SK-N-SH treated with all-trans-retinoic acid at 6 μM for 48 hours (cell line): ENCODE measurements around the gene PRKAB1.

Experiments
- ARNTL ChIP-seq: fragments of 450-650 bp; formaldehyde crosslinking; IDR thresholded peaks from 2 replicates; pipeline ENCODE4 v1.5.0; 2020; ENCODE audit warnings: low read depth, mild to moderate bottlenecking, moderate library complexity, borderline replicate concordance
- CSDC2 ChIP-seq: fragments of 250-450 bp; sonication (Bioruptor Pico); IDR thresholded peaks from 2 replicates; pipeline ENCODE4 v1.5.0; 2020; ENCODE audit warnings: mild to moderate bottlenecking, moderate library complexity
- GLIS3 ChIP-seq: fragments of 250-450 bp; sonication (Bioruptor Pico); IDR thresholded peaks from 2 replicates; pipeline ENCODE4 v1.5.0; 2020; ENCODE audit warnings: mild to moderate bottlenecking, moderate library complexity
- OSR1 ChIP-seq: fragments of 250-450 bp; sonication (Bioruptor Pico); IDR thresholded peaks from 2 replicates; pipeline ENCODE4 v1.8.0; 2022; ENCODE audit warnings: moderate library complexity, mild to moderate bottlenecking, inconsistent platforms
- PATZ1 ChIP-seq: fragments of 250-450 bp; sonication (Bioruptor Pico); IDR thresholded peaks from 2 replicates; pipeline ENCODE4 v1.8.0; 2020; ENCODE audit warnings: mild to moderate bottlenecking, moderate library complexity, borderline replicate concordance
- SNAI2 ChIP-seq: fragments of 250-450 bp; sonication (Bioruptor Pico); IDR thresholded peaks from 2 replicates; pipeline ENCODE4 v1.5.0; 2020; ENCODE audit warnings: mild to moderate bottlenecking, moderate library complexity
- TCF4 ChIP-seq: fragments of 250-450 bp; sonication (Bioruptor Pico); IDR thresholded peaks from 2 replicates; pipeline ENCODE4 v1.8.0; 2021; ENCODE audit warnings: mild to moderate bottlenecking, moderate library complexity, borderline replicate concordance
- ZC3H10 ChIP-seq: fragments of 250-450 bp; sonication (Bioruptor Pico); IDR thresholded peaks from 2 replicates; pipeline ENCODE4 v1.5.1; 2021; ENCODE audit warnings: mild to moderate bottlenecking, moderate library complexity
- ZFP3 ChIP-seq: fragments of 250-450 bp; sonication (Bioruptor Pico); IDR thresholded peaks from 2 replicates; pipeline ENCODE4 v1.5.0; 2020; ENCODE audit warnings: mild to moderate bottlenecking, moderate library complexity
- ZFP30 ChIP-seq: fragments of 450-650 bp; formaldehyde crosslinking; IDR thresholded peaks from 2 replicates; pipeline ENCODE4 v1.5.0; 2022; ENCODE audit warnings: mild to moderate bottlenecking, moderate library complexity
- ZNF8 ChIP-seq: fragments of 450-650 bp; formaldehyde crosslinking; IDR thresholded peaks from 2 replicates; pipeline ENCODE4 v1.5.0; 2020; ENCODE audit warnings: mild to moderate bottlenecking, moderate library complexity
- TF ChIP-seq, protein P1 (sequence below): fragments of 250-450 bp; sonication (Bioruptor Pico); IDR thresholded peaks from 2 replicates; pipeline ENCODE4 v1.8.0; 2021; ENCODE audit warnings: low read depth, mild to moderate bottlenecking, moderate library complexity, borderline replicate concordance
- TF ChIP-seq, protein P2 (sequence below): fragments of 250-450 bp; sonication (Bioruptor Pico); IDR thresholded peaks from 2 replicates; pipeline ENCODE4 v1.5.1; 2020; ENCODE audit warnings: low read depth, mild to moderate bottlenecking, moderate library complexity

- TF ChIP-seq PATZ1 (CRISPR knock-in tag): no peak
- no peak for TF ChIP-seq GLIS3
- TF ChIP-seq ZFP30: no peak
- TF ChIP-seq, protein P1, sequence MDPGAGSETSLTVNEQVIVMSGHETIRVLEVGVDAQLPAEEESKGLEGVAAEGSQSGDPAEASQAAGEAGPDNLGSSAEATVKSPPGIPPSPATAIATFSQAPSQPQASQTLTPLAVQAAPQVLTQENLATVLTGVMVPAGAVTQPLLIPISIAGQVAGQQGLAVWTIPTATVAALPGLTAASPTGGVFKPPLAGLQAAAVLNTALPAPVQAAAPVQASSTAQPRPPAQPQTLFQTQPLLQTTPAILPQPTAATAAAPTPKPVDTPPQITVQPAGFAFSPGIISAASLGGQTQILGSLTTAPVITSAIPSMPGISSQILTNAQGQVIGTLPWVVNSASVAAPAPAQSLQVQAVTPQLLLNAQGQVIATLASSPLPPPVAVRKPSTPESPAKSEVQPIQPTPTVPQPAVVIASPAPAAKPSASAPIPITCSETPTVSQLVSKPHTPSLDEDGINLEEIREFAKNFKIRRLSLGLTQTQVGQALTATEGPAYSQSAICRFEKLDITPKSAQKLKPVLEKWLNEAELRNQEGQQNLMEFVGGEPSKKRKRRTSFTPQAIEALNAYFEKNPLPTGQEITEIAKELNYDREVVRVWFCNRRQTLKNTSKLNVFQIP (CRISPR knock-in tag): no peak
- no peak for TF ChIP-seq SNAI2 (CRISPR knock-in tag)
- TF ChIP-seq ARNTL (CRISPR knock-in tag): no peak
- TF ChIP-seq, protein P2, sequence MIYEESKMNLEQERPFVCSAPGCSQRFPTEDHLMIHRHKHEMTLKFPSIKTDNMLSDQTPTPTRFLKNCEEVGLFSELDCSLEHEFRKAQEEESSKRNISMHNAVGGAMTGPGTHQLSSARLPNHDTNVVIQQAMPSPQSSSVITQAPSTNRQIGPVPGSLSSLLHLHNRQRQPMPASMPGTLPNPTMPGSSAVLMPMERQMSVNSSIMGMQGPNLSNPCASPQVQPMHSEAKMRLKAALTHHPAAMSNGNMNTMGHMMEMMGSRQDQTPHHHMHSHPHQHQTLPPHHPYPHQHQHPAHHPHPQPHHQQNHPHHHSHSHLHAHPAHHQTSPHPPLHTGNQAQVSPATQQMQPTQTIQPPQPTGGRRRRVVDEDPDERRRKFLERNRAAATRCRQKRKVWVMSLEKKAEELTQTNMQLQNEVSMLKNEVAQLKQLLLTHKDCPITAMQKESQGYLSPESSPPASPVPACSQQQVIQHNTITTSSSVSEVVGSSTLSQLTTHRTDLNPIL (CRISPR knock-in tag): no peak
- no peak for TF ChIP-seq ZC3H10 (CRISPR knock-in tag)
- TF ChIP-seq TCF4 (CRISPR knock-in tag): no peak
- no peak for TF ChIP-seq ZNF8 (CRISPR knock-in tag)
- no peak for TF ChIP-seq ZFP3
- no peak for TF ChIP-seq CSDC2
- TF ChIP-seq OSR1 (CRISPR knock-in tag): no peak
Measured at GRCh38 chr12:119696943-119697342, 29.0 kb downstream of the PRKAB1 start.
